ENCODE data around the gene AMD1. TPM values are rescaled to one million over a fixed set of nuclear protein-coding genes. Genes with fewer than 3 reads are reported as not detected.

Gene AMD1
- total and polyA plus RNA-seq, 2 experiments from 2014 or later = 127 to 243 TPM

- Histone ChIP-seq H3K27me3 (ENCODE audit: insufficient read depth) (no peaks in the 10 kb centered on the region), H3K79me2 (replicated peaks; ENCODE audit: insufficient read depth) (no peaks in the 10 kb centered on the region), H4K20me1 (replicated peaks; ENCODE audit: insufficient read depth) (no peaks in the 10 kb centered on the region), H3K4me3 (no peak overlapping the region), H3K4me2 (no peak overlapping the region), H3K9me2 (ENCODE audit: insufficient read depth) (no peaks in the 10 kb centered on the region), H3K4me1 (ENCODE audit: insufficient read depth) (no peaks in the 10 kb centered on the region), H2AFZ (no peak overlapping the region), H3K36me3 (ENCODE audit: insufficient read depth) (no peaks in the 10 kb centered on the region), H3K27ac (ENCODE audit: low read depth) (no peak overlapping the region), H3F3A (replicated peaks; ENCODE audit: low read depth) (no peaks in the 10 kb centered on the region)
- H3K9me3 Mint-ChIP-seq = no peaks in the 10 kb centered on the region
- ATAC-seq = no peak
- H3K36me3 Mint-ChIP-seq (ENCODE audit: low read depth) = no peaks in the 10 kb centered on the region
- no peak for DNase-seq (ENCODE audit: low spot score)
- no peak overlapping the region for H3K4me3 Mint-ChIP-seq
- no peak overlapping the region for H3K27ac Mint-ChIP-seq
- H3K4me1 Mint-ChIP-seq = no peaks in the 10 kb centered on the region
- TF ChIP-seq REST (IDR thresholded peaks at IDR 0.05; ENCODE audit: unreplicated experiment) (no peak), ZNF462 (CRISPR knock-in tag; IDR thresholded peaks at IDR 0.05) (no peak), CREB1 (CRISPR knock-in tag; IDR thresholded peaks at IDR 0.05; ENCODE audit: low read depth) (no peak), EZH2phosphoT487 (IDR thresholded peaks at IDR 0.05; ENCODE audit: unreplicated experiment) (no peak), NANOG (IDR thresholded peaks at IDR 0.05; ENCODE audit: borderline replicate concordance) (no peak), STAT1 (IDR thresholded peaks at IDR 0.05; ENCODE audit: unreplicated experiment) (no peak)
- no peaks in the 10 kb centered on the region for H3K27me3 Mint-ChIP-seq (ENCODE audit: insufficient read depth, low read depth, poor library complexity)
These were observed 46.2 kb upstream of the AMD1 start for GRCh38 chr6:110828396-110828795.

All from GM23338 (cell line).